Measurements from ENCODE around the gene SPRR1B.

GRCh38 chr1:153001382-153001781 lies 29.6 kb upstream of the SPRR1B start, which contains the start of gene SPRR3:
- TF ChIP-seq CTCF (IDR thresholded peaks at IDR 0.05) (no peak), EZH2 (IDR thresholded peaks at IDR 0.05; ENCODE audit: borderline replicate concordance, insufficient read depth, low read depth, low read length, poor library complexity, severe bottlenecking) (no peak)

Data from B cell (primary cell).